ENCODE data around the gene OR1F1. TPM values are rescaled to one million over a fixed set of nuclear protein-coding genes. Genes with fewer than 3 reads are reported as not detected.

The OR1F1 gene
- total and polyA plus RNA-seq, 2 experiments from 2014 or later: not detected

- H3K27ac ChIP-seq: peak overlapping the region; percentile 15; the same call in 1 of the 2 replicates
- no peak for TF ChIP-seq EZH2 (IDR thresholded peaks at IDR 0.05; ENCODE audit: insufficient read depth, poor library complexity, severe bottlenecking)
- no peak for TF ChIP-seq EZH2phosphoT487 (IDR thresholded peaks at IDR 0.05; ENCODE audit: insufficient read depth, low read depth)
- H3K4me3 ChIP-seq: peak overlapping the region; percentile 87
- peak overlapping the region; percentile 74 for H3K4me2 ChIP-seq (ENCODE audit: unreplicated experiment)
- no peaks in the 10 kb centered on the region for H3K36me3 ChIP-seq (ENCODE audit: low read depth)
- H2AFZ ChIP-seq: peak overlapping the region; percentile 96
- WGBS, 2 experiments (ENCODE audit: low coverage in 1 of 2, low lambda C conversion rate in 2 of 2, missing lambda C conversion rate in 2 of 2): 1 to 2% methylated on average over 55 to 59 of the region's 59 CpGs
- no peaks in the 10 kb centered on the region for H4K20me1 ChIP-seq (ENCODE audit: insufficient read depth)
- peak; percentile 89 for DNase-seq
- H3K9me2 ChIP-seq (ENCODE audit: insufficient read depth): no peaks in the 10 kb centered on the region
- in situ Hi-C loops (cut with MboI): no loop called here
- H3K27me3 ChIP-seq (replicated peaks; ENCODE audit: insufficient read depth): no peaks in the 10 kb centered on the region
- H3F3A ChIP-seq (ENCODE audit: insufficient read depth): peaks cover 43% of the 10 kb centered on the region
- peak overlapping the region; percentile 94 for H3K9ac ChIP-seq
- H3K79me2 ChIP-seq (ENCODE audit: insufficient read depth): no peaks in the 10 kb centered on the region
- H3K4me1 ChIP-seq (ENCODE audit: insufficient read depth): no peaks in the 10 kb centered on the region
- H3K9me3 ChIP-seq (ENCODE audit: low read depth): no peaks in the 10 kb centered on the region
Observed at GRCh38 chr16:3157229-3158025, 30.6 kb upstream of the OR1F1 start.

GRCh38 chr16:3158026-3158509 is 29.9 kb upstream of the OR1F1 start:
- H3K27ac ChIP-seq: peak overlapping the region; percentile 6
- 0 to 1% methylated on average over 24 to 27 of the region's 27 CpGs for WGBS, 2 experiments (ENCODE audit: low coverage in 1 of 2, low lambda C conversion rate in 2 of 2, missing lambda C conversion rate in 2 of 2)

GRCh38 chr16:3158510-3159314 is 29.3 kb upstream of the OR1F1 start:
- no peaks in the 10 kb centered on the region for H3K9me2 ChIP-seq (ENCODE audit: insufficient read depth)
- H3F3A ChIP-seq (ENCODE audit: insufficient read depth): peaks cover 30% of the 10 kb centered on the region
- TF ChIP-seq EZH2phosphoT487 (IDR thresholded peaks at IDR 0.05; ENCODE audit: insufficient read depth, low read depth) (no peak), EZH2 (IDR thresholded peaks at IDR 0.05; ENCODE audit: insufficient read depth, poor library complexity, severe bottlenecking) (no peak)
- H3K9ac ChIP-seq: peak overlapping the region; percentile 94
- no peaks in the 10 kb centered on the region for H3K36me3 ChIP-seq (ENCODE audit: low read depth)
- H3K79me2 ChIP-seq (ENCODE audit: insufficient read depth): no peaks in the 10 kb centered on the region
- in situ Hi-C loops (cut with MboI): no loop called here
- H3K27me3 ChIP-seq (replicated peaks; ENCODE audit: insufficient read depth): no peaks in the 10 kb centered on the region
- peak overlapping the region; percentile 85 for H3K4me2 ChIP-seq (ENCODE audit: unreplicated experiment)
- no peaks in the 10 kb centered on the region for H3K9me3 ChIP-seq (ENCODE audit: low read depth)
- peak overlapping the region; percentile 87 for H3K4me3 ChIP-seq
- no peaks in the 10 kb centered on the region for H3K4me1 ChIP-seq (ENCODE audit: insufficient read depth)
- no peaks in the 10 kb centered on the region for H4K20me1 ChIP-seq (ENCODE audit: insufficient read depth)
- peak overlapping the region; percentile 90 for H3K27ac ChIP-seq
- H2AFZ ChIP-seq: peak overlapping the region; percentile 96
- DNase-seq: peak; percentile 90
- WGBS, 2 experiments (ENCODE audit: low coverage in 1 of 2, low lambda C conversion rate in 2 of 2, missing lambda C conversion rate in 2 of 2): 2% methylated on average over 60 to 70 of the region's 70 CpGs

More at GRCh38 chr16:3158026-3158509, 29.9 kb upstream of the OR1F1 start:
- Histone ChIP-seq H3K4me3 (peak overlapping the region; percentile 87), H3F3A (ENCODE audit: insufficient read depth) (peaks cover 36% of the 10 kb centered on the region), H3K9me3 (ENCODE audit: low read depth) (no peaks in the 10 kb centered on the region), H3K4me2 (ENCODE audit: unreplicated experiment) (peak overlapping the region; percentile 74), H3K79me2 (ENCODE audit: insufficient read depth) (no peaks in the 10 kb centered on the region), H3K36me3 (ENCODE audit: low read depth) (no peaks in the 10 kb centered on the region), H4K20me1 (ENCODE audit: insufficient read depth) (no peaks in the 10 kb centered on the region), H3K4me1 (ENCODE audit: insufficient read depth) (no peaks in the 10 kb centered on the region), H3K9me2 (ENCODE audit: insufficient read depth) (no peaks in the 10 kb centered on the region), H2AFZ (peak overlapping the region; percentile 96), H3K27me3 (replicated peaks; ENCODE audit: insufficient read depth) (no peaks in the 10 kb centered on the region), H3K9ac (peak overlapping the region; percentile 94)
- TF ChIP-seq EZH2phosphoT487 (IDR thresholded peaks at IDR 0.05; ENCODE audit: insufficient read depth, low read depth): no peak
- no peak for TF ChIP-seq EZH2 (IDR thresholded peaks at IDR 0.05; ENCODE audit: insufficient read depth, poor library complexity, severe bottlenecking)
- peak; percentile 60 for DNase-seq
- in situ Hi-C loops (cut with MboI): no loop called here

- Histone ChIP-seq H3K4me1 (ENCODE audit: insufficient read depth) (no peaks in the 10 kb centered on the region), H3F3A (ENCODE audit: insufficient read depth) (peaks cover 11% of the 10 kb centered on the region), H3K36me3 (ENCODE audit: low read depth) (no peaks in the 10 kb centered on the region), H3K9me3 (ENCODE audit: low read depth) (no peaks in the 10 kb centered on the region), H2AFZ (no peak overlapping the region), H3K9me2 (ENCODE audit: insufficient read depth) (no peaks in the 10 kb centered on the region), H3K27ac (no peak overlapping the region), H3K4me2 (ENCODE audit: unreplicated experiment) (no peak overlapping the region), H3K4me3 (no peak overlapping the region), H3K27me3 (replicated peaks; ENCODE audit: insufficient read depth) (no peaks in the 10 kb centered on the region), H3K9ac (no peak overlapping the region), H3K79me2 (ENCODE audit: insufficient read depth) (no peaks in the 10 kb centered on the region), H4K20me1 (ENCODE audit: insufficient read depth) (no peaks in the 10 kb centered on the region)
- in situ Hi-C loops (cut with MboI): no loop called here
- 80 to 82% methylated on average over 35 to 36 of the region's 36 CpGs for WGBS, 2 experiments (ENCODE audit: low coverage in 1 of 2, low lambda C conversion rate in 2 of 2, missing lambda C conversion rate in 2 of 2)
- TF ChIP-seq EZH2 (IDR thresholded peaks at IDR 0.05; ENCODE audit: insufficient read depth, poor library complexity, severe bottlenecking) (no peak), EZH2phosphoT487 (IDR thresholded peaks at IDR 0.05; ENCODE audit: insufficient read depth, low read depth) (no peak)
- no peak for DNase-seq
Observed at GRCh38 chr16:3161235-3162018, 26.6 kb upstream of the OR1F1 start.

All from GM23248 (cell line).